ENCODE results near the gene TTC28. TPM values are rescaled to one million over a fixed set of nuclear protein-coding genes. Genes with fewer than 3 reads are reported as not detected.

Gene TTC28
- total RNA-seq, 1 donor = 55.8 TPM

DNA sequence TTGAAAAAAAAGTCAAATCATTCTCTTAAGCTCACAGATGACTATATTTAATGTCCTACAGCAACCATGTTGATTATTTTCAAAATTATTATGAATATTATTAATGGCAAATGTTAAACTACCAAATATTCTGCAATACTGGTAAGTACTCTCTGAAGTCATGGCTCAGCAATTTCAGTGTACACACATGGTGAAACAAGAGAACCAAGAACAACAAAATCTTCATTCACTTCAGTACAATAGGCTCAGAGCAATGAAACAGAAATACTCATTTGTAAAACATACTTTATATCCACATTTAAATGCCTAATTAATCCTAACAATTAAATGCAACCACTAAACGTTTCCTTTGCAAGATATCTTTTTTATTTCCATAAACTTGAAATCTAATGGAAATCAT, 347.2 kb downstream of the TTC28 start:
- H3K4me3 ChIP-seq (ENCODE audit: low read depth, low read length) = no peak overlapping the region
- TF ChIP-seq, protein P1, sequence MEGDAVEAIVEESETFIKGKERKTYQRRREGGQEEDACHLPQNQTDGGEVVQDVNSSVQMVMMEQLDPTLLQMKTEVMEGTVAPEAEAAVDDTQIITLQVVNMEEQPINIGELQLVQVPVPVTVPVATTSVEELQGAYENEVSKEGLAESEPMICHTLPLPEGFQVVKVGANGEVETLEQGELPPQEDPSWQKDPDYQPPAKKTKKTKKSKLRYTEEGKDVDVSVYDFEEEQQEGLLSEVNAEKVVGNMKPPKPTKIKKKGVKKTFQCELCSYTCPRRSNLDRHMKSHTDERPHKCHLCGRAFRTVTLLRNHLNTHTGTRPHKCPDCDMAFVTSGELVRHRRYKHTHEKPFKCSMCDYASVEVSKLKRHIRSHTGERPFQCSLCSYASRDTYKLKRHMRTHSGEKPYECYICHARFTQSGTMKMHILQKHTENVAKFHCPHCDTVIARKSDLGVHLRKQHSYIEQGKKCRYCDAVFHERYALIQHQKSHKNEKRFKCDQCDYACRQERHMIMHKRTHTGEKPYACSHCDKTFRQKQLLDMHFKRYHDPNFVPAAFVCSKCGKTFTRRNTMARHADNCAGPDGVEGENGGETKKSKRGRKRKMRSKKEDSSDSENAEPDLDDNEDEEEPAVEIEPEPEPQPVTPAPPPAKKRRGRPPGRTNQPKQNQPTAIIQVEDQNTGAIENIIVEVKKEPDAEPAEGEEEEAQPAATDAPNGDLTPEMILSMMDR (IDR thresholded peaks at IDR 0.05; ENCODE audit: insufficient read depth, low read length) = no peak
- DNase-seq (ENCODE audit: low read depth) = peak; percentile 8

DNA sequence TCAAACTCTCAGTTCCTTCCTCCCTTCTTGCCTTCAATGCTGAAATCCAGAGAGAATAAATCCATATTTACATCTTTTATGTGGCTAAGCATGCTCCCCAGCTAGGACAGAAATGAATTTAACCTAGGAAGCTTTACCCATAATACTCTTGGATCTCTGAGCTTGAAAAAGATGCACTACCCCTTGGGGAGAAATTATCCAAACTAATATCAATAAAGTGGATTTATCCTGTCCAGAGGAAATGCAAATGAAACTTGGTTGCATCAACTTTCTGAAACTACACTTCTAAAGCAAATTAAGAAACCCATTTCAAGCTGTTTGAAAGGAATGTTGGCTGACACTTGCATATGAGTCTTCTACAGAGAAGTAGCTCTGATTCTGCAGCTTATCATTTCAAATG, 347.9 kb downstream of the TTC28 start:
- peak; percentile 20 for DNase-seq (ENCODE audit: low read depth)
- TF ChIP-seq, protein P1 (IDR thresholded peaks at IDR 0.05; ENCODE audit: insufficient read depth, low read length) = no peak
- H3K4me3 ChIP-seq (ENCODE audit: low read depth, low read length) = no peak overlapping the region

DNA sequence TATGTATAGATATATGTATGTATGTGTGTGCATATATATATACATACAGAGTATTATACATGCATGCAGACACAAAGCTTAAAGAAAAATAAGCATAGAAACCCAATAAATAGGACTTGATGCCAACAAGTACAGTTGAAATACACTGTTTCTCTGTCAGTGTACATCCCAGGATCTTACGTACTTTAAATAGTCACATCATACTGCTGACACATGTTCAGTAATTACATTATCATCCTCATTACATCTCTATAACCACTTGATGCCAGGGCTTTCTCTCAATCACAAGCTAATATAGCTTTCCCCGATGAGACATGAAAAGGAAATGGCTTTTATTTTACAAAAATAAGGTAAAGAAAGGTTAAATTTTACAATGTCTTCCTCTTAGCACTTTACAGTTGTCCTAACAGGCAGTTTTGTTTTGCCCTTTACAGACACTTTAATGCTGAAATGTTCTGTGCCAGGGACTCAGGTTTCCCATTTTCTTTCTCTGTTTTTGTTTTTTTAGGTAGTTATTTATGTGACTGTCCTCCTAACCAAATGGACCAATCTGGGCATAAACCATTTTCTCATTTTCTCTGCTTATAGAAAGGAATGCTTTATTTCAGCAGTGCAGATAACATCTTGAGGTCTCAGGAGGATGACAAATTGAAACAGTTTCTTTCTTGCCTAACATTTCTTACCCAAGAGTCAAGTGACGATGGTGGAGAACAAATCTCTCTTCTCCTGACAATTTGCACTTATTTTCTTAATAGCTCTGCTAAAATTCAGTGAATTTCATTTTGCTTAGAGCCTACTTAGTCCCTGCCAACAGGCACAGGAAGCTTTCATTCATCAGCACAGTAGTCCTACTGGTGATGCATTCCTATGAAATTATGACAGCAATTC, 350.2 kb downstream of the TTC28 start:
- DNase-seq (ENCODE audit: low read depth) = peak; percentile 76
- TF ChIP-seq, protein P1 (IDR thresholded peaks at IDR 0.05; ENCODE audit: insufficient read depth, low read length) = no peak
- no peak overlapping the region for H3K4me3 ChIP-seq (ENCODE audit: low read depth, low read length)

DNA sequence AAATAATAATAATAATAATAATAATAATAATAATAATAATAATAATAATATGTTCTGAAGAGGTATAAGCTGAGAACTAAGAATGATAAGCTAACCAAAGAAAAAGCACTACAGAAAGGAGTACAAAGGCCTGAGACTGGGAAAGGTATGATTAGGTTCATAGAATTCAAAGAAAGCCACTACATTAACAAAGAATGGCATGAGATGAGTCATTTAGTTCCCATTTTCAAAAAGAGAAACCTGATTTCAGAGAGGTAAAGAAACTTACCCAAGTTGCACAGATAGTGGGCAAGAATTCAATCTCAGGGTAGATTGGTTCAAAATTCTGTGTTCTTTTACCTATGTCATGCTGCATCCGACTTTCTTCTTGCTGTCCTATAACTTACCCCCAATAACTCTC, 350.9 kb downstream of the TTC28 start:
- DNase-seq (ENCODE audit: low read depth) = no peak
- H3K4me3 ChIP-seq (ENCODE audit: low read depth, low read length) = no peak overlapping the region
- TF ChIP-seq, protein P1 (IDR thresholded peaks at IDR 0.05; ENCODE audit: insufficient read depth, low read length) = no peak

DNA sequence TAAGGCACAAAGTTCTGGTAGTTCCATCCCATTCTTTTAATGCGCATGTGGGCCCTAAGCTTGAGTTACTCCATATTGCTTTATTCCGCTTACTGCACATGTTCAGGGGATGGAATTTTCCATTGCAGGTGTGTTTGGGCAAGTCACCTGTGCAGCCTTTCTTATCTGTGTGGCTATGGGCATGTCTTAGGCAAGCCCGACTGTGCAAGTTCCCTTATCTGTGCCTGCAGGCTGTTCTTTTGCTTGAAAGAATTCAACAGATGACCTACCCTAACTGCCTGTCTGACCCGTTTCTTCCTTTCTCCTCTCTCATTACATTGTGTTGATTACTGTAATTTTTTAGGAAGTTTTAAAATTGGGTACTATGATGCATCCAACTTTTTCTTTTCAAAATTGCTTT, 363.6 kb downstream of the TTC28 start:
- no peak for DNase-seq (ENCODE audit: low read depth)
- TF ChIP-seq, protein P1 (IDR thresholded peaks at IDR 0.05; ENCODE audit: insufficient read depth, low read length) = no peak
- H3K4me3 ChIP-seq (ENCODE audit: low read depth, low read length) = no peak overlapping the region

DNA sequence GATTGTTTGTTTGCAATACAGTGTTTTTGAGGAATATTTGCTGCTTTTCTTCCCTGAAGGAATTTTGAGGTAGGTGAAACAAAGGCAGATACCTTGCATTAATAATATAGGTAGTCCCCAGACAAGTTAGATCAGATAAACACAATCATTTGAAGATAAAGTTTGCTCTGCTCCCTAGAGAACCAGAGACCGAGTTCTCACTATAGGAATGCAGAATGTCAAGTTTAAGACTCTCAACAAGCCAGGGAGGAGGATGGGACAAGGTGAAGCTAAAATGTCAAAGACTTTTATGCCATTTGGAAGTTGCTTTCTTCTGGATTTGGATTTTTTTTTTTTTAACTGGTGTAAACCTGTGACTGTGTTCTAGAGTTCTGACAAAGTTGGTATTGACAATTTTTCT, 364.7 kb downstream of the TTC28 start:
- DNase-seq (ENCODE audit: low read depth) = no peak
- no peak overlapping the region for H3K4me3 ChIP-seq (ENCODE audit: low read depth, low read length)
- TF ChIP-seq, protein P1 (IDR thresholded peaks at IDR 0.05; ENCODE audit: insufficient read depth, low read length) = no peak

All from fibroblast of the aortic adventitia (primary cell).